Tibial artery (tissue), 4 donors: Measurements from ENCODE around the gene FAM168A.

Source experiments
- DNase-seq, 2 donors: peaks; one replicate each; pipeline ENCODE4 v3.0.0-alpha.2; 2019
- H3K27ac ChIP-seq, 2 donors: fragments of 200-600 bp; sonication (generic) in 1 of 2; 1 replicate in 1 of 2; 2 replicates in 1 of 2; pipeline ENCODE4 v1.5.1; 2018 to 2019; ENCODE audit warnings: mild to moderate bottlenecking in 1 of 2
- H3K27me3 ChIP-seq, 2 donors: fragments of 200-600 bp; sonication (generic) in 1 of 2; one replicate each; pipeline versions ENCODE4 v1.5.1 to v1.6.0; 2016 to 2019
- H3K36me3 ChIP-seq, 3 donors: fragments of 200-600 bp; sonication (generic) in 2 of 3; one replicate each; pipeline ENCODE4 v1.5.1; 2016 to 2019; ENCODE audit warnings: mild to moderate bottlenecking in 2 of 3
- H3K4me1 ChIP-seq, 4 donors: fragments of 200-600 bp; sonication (generic) in 2 of 4; 1 replicate in 3 of 4; 2 replicates in 1 of 4; pipeline ENCODE4 v1.5.1; 2016 to 2019
- H3K4me3 ChIP-seq, 2 donors: fragments of 200-600 bp; sonication (generic) in 1 of 2; 1 replicate in 1 of 2; 2 replicates in 1 of 2; pipeline ENCODE4 v1.5.1; 2018 to 2019; ENCODE audit warnings: mild to moderate bottlenecking in 2 of 2
- H3K9me3 ChIP-seq, 3 donors: fragments of 200-600 bp; sonication (generic) in 1 of 3; one replicate each; pipeline ENCODE4 v1.5.1; 2016 to 2019
- CTCF ChIP-seq, 2 experiments: fragments of 200-600 bp in 1 of 2; fragments of 450-650 bp in 1 of 2; IDR thresholded peaks; one replicate each; pipeline ENCODE4 v1.5.1; 2017 to 2019; ENCODE audit warnings: antibody characterized with exemption in 2 of 2, mild to moderate bottlenecking in 1 of 2, moderate library complexity in 1 of 2
- intact Hi-C: fragments of 100-400 bp; cut with DNase I; formaldehyde crosslinking; loops from one replicate; pipeline ENCODE4 v1.15.0; 2023; ENCODE audit warnings: low total_unique reads

The FAM168A gene

GRCh38 chr11:73394416-73395296 lies 203.3 kb downstream of the FAM168A start:
- intact Hi-C loops, result loop anchor here (10.0 kb wide), 1 partner anchor 210 kb away; no protein-coding TSS in a partner anchor
- no peak for TF ChIP-seq CTCF (IDR thresholded peaks at IDR 0.05)
- Histone ChIP-seq H3K36me3 (no peaks in the 10 kb centered on the region), H3K4me3 (no peak overlapping the region), H3K9me3 (no peaks in the 10 kb centered on the region), H3K27me3 (no peaks in the 10 kb centered on the region), H3K27ac (no peak overlapping the region), H3K4me1 (peaks cover 0 to 15% (median 9%) of the 10 kb centered on the region in 4 donors)
- DNase-seq, result no peak

DNA sequence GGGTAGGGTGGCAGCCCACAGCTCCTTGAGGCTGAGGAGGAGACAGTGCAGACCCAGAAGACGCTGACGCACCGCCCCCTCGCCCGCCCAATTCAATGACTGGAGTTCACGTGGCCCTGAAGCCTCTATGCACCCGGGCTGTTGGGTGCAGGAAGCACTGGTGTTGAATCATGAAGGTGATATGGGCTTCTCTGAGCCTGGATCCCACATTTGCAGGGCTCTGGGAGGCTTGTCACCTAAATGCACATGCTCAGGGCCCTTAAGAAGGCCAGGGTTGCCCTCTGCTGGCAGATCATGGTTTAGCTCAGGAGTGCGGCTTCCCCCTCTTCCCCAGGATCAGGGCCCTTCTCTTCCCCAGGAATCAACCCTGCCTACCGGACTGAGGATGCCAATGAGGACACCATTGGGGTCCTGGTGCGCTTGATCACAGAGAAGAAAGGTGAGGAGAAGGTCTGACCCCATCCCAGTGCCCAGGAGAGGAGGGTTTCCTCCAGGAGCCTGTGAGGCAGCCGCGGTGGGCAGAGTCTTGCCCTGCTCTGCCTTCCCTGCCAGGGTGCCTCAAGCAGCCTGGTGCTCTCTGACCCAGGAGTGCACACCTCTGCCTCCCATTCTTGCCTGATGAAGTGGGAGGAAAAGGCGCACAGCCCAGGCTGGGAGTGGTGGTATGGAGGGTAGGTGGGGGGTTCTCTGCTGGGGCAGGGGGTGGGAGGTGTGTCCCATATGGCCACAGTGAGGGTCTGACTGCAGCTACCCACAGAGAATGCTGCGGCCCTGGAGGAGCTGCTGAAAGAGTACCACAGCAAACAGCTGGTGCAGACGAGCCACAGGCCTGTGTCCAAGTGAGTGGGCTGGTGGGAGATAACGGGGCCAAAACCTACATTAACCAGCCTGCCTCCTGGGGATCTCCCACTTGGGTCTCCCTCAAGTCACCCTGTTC lies 204.2 kb downstream of the FAM168A start:
- peak; percentile 77 to 92 for TF ChIP-seq CTCF (IDR thresholded peaks at IDR 0.05)
- Histone ChIP-seq H3K36me3 (no peaks in the 10 kb centered on the region), H3K27me3 (no peaks in the 10 kb centered on the region), H3K9me3 (no peaks in the 10 kb centered on the region), H3K27ac (no peak overlapping the region), H3K4me1 (peaks cover 0 to 10% (median 7%) of the 10 kb centered on the region in 4 donors), H3K4me3 (no peak overlapping the region)
- peak; percentile 74 to 83 for DNase-seq
- intact Hi-C loops, result loop anchor here (1.0 to 10.0 kb wide), 3 partner anchors 42 to 209 kb away; no protein-coding TSS in a partner anchor

DNA sequence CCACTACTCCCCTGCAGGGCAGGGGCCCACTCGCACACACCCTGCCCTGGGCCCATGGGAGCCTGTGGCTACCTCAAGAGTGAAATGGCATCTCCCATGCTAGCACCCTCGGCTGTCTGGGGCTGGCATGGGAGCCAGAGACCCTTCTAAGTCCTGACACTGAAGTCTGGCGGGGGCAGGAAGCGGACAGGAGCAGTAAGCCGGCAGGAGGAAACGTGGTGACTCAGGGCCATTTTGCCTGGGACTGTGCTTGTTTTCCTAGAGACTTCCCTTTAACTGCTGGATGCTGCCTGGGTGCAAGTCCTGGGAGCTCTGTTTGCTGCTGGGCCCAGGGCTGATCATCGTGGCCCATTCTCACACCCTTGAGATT lies 204.9 kb downstream of the FAM168A start:
- intact Hi-C loops, result loop anchor here (1.0 to 10.0 kb wide), 3 partner anchors 42 to 208 kb away; no protein-coding TSS in a partner anchor
- H3K27me3 ChIP-seq, result no peaks in the 10 kb centered on the region
- no peaks in the 10 kb centered on the region for H3K9me3 ChIP-seq
- H3K4me1 ChIP-seq, result peaks cover 0 to 10% (median 7%) of the 10 kb centered on the region in 4 donors
- H3K36me3 ChIP-seq, result no peaks in the 10 kb centered on the region
- no peak for TF ChIP-seq CTCF (IDR thresholded peaks at IDR 0.05)
- no peak for DNase-seq
- no peak overlapping the region for H3K27ac ChIP-seq
- H3K4me3 ChIP-seq, result no peak overlapping the region

DNA sequence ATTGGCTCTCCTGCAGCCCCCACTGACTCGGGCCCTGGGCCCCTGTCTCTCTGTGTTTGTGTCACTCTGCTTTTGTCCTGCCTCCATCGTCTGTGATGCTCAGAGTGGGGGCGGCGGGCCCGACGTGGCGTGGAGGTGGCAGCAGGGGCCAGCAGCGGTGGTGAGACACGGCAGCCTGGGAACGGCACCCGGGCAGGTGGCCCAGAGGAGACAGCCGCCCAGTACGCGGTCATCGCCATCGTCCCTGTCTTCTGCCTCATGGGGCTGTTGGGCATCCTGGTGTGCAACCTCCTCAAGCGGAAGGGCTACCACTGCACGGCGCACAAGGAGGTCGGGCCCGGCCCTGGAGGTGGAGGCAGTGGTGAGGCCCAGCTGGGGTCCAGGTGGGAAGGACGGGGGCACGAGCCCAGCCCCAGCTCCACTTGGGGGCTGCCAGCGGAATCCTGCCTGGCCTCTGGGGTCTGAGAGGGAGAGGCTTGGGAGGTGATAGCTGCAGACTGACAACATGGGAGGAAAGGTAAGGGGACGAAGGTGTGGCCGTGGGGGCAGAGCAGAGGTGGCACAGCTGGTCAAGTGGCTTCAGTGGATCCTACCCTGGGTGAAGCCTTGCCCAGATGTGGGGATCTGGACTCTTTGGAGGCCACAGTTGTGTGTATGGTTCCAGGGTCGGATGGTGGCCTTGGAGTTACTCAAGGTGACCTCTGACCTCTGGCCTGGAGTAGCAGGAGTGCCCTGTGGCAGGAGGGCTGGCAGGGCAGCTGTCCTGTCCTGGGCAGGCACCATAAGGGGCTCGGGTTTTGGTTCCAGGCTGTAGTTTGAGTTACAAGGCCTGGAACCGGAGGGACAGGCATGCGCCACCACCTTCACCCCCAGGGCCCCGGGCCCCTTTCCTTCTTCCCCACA lies 205.6 kb downstream of the FAM168A start:
- no peak for TF ChIP-seq CTCF (IDR thresholded peaks at IDR 0.05)
- no peaks in the 10 kb centered on the region for H3K9me3 ChIP-seq
- H3K27me3 ChIP-seq, result no peaks in the 10 kb centered on the region
- no peak overlapping the region for H3K4me3 ChIP-seq
- intact Hi-C loops, result loop anchor here (1.0 to 10.0 kb wide), 3 partner anchors 41 to 208 kb away; no protein-coding TSS in a partner anchor
- H3K4me1 ChIP-seq, result peaks cover 0 to 10% (median 7%) of the 10 kb centered on the region in 4 donors
- no peak overlapping the region for H3K27ac ChIP-seq
- H3K36me3 ChIP-seq, result no peaks in the 10 kb centered on the region
- DNase-seq, result no peak
